Psoas muscle (tissue), 8 donors: ENCODE data around the gene VIM. TPM values are rescaled to one million over a fixed set of nuclear protein-coding genes. Genes with fewer than 3 reads are reported as not detected.

Source experiments
- ATAC-seq, 4 donors: fragments of 200-7000 bp; cut with Tn5 transposase; one replicate each; pipeline ENCODE4 v1.9.1; 2020; ENCODE audit warnings: moderate library complexity in 3 of 4, mild to moderate bottlenecking in 2 of 4
- DNase-seq, 2 donors: peaks; one replicate each; pipeline ENCODE4 v3.0.0-alpha.2; 2020
- H3K27ac ChIP-seq: fragments of 200-600 bp; one replicate; pipeline ENCODE4 v1.8.0; 2022
- H3K27me3 ChIP-seq, 3 donors: fragments of 200-600 bp in 1 of 3; one replicate each; pipeline versions ENCODE4 v1.6.1 to v1.8.0; 2013 to 2022; ENCODE audit warnings: low read length in 2 of 3, mild to moderate bottlenecking in 2 of 3, moderate library complexity in 1 of 3; ENCODE audit not compliant: insufficient read depth in 3 of 3
- H3K36me3 ChIP-seq, 2 donors: fragments of 200-600 bp in 1 of 2; one replicate each; pipeline versions ENCODE4 v1.6.1 to v1.8.0; 2013 to 2022; ENCODE audit warnings: low read depth in 1 of 2, mild to moderate bottlenecking in 1 of 2, moderate library complexity in 1 of 2; ENCODE audit not compliant: insufficient read depth in 1 of 2
- H3K4me1 ChIP-seq: fragments of 200-600 bp; one replicate; pipeline ENCODE4 v1.8.0; 2022
- H3K4me3 ChIP-seq: fragments of 200-600 bp; one replicate; pipeline ENCODE4 v1.8.0; 2022; ENCODE audit warnings: mild to moderate bottlenecking
- H3K9me3 ChIP-seq: fragments of 200-600 bp; one replicate; pipeline ENCODE4 v1.8.0; 2022
- CTCF ChIP-seq: fragments of 200-600 bp; IDR thresholded peaks from one replicate; pipeline ENCODE4 v1.8.0; 2022; ENCODE audit warnings: antibody characterized with exemption
- WGBS, 3 donors: extraction: QIAGEN DNeasy Blood & Tissue Kit; methylation state at CpG; one replicate each; pipeline versions ENCODE4 v1.1.6 to v1.1.7; 2013; 5-methylcytosine and 5-hydroxymethylcytosine counted together
- intact Hi-C, 2 donors: fragments of 100-400 bp; cut with DNase I; formaldehyde crosslinking; loops; one replicate each; pipeline versions ENCODE4 v1.11.0 to v1.14.2; 2022
- polyA plus RNA-seq, 3 donors: library from polyadenylated mRNA; stranded (reverse); fragments of 200-250 nt; gene quantifications; one replicate each; pipeline ENCODE4 v1.2.3, GENCODE V29; 2013
- total RNA-seq, 4 donors: library from RNA; stranded (reverse); fragmentation: NEBNext Ultra II Directional in 2 of 4; extraction: Animal tissue kit (Norgen Biotek cat#: 25700) in 2 of 4; gene quantifications; one replicate each; pipeline versions ENCODE4 v1.2.1 to v1.2.4, GENCODE V29; 2021 to 2023
- donor health status: healthy with polysubstance abuse.
- donor health status: DM: no; HTN: no; CAD: no; lungs with moderate emphysema.
- donor health status: Bipolar disorder and iron deficiency.
- donor health status: healthy.
- donor health status: DM: yes; HTN: yes; CAD: no.
- donor health status: DM: no; HTN: no; CAD: no.
- donor health status: DM: no; HTN: no; CAD: no.
- donor health status: DM: yes; HTN: yes; CAD: no.

Gene VIM
- total and polyA plus RNA-seq, 7 donors = 126 to 443 (median 197) TPM

GRCh38 chr10:17209881-17210280, 18.2 kb upstream of the VIM start:
- intact Hi-C loops = no loop called here
- ATAC-seq = no peak
- no peak overlapping the region for H3K4me3 ChIP-seq
- H3K9me3 ChIP-seq = no peaks in the 10 kb centered on the region
- TF ChIP-seq CTCF = no peak
- DNase-seq = no peak
- 78 to 86% (median 85%) methylated on average over 2 of the region's 2 CpGs for WGBS, 3 donors
- no peaks in the 10 kb centered on the region for H3K4me1 ChIP-seq
- H3K36me3 ChIP-seq = no peaks in the 10 kb centered on the region
- no peak overlapping the region for H3K27ac ChIP-seq
- no peaks in the 10 kb centered on the region for H3K27me3 ChIP-seq

- Histone ChIP-seq H3K36me3 (no peaks in the 10 kb centered on the region), H3K9me3 (no peaks in the 10 kb centered on the region), H3K4me1 (no peaks in the 10 kb centered on the region), H3K27me3 (no peaks in the 10 kb centered on the region), H3K4me3 (no peak overlapping the region), H3K27ac (no peak overlapping the region)
- TF ChIP-seq CTCF = no peak
- intact Hi-C loops = no loop called here
- DNase-seq (no peak), ATAC-seq (no peak)
- WGBS, 3 donors = 59 to 62% (median 62%) methylated on average over 3 of the region's 3 CpGs
Observed at GRCh38 chr10:17210361-17210760, 17.7 kb upstream of the VIM start.

- H3K4me3 ChIP-seq = no peak overlapping the region
- intact Hi-C loops = no loop called here
- ATAC-seq (no peak), DNase-seq (no peak)
- no peak for TF ChIP-seq CTCF
- H3K27ac ChIP-seq = no peak overlapping the region
- H3K36me3 ChIP-seq = no peaks in the 10 kb centered on the region
- H3K27me3 ChIP-seq = no peaks in the 10 kb centered on the region
- no peaks in the 10 kb centered on the region for H3K9me3 ChIP-seq
- no peaks in the 10 kb centered on the region for H3K4me1 ChIP-seq
Observed at GRCh38 chr10:17212802-17213221, 15.2 kb upstream of the VIM start.

- no peak overlapping the region for H3K27ac ChIP-seq
- intact Hi-C loops = no loop called here
Observed at GRCh38 chr10:17213646-17214349, 14.2 kb upstream of the VIM start.

More at GRCh38 chr10:17213646-17214349, 14.2 kb upstream of the VIM start:
- Histone ChIP-seq H3K36me3 (no peaks in the 10 kb centered on the region), H3K4me3 (no peak overlapping the region), H3K9me3 (no peaks in the 10 kb centered on the region), H3K4me1 (no peaks in the 10 kb centered on the region), H3K27me3 (no peaks in the 10 kb centered on the region)
- WGBS, 3 donors = 81 to 86% (median 82%) methylated on average over 2 of the region's 2 CpGs
- DNase-seq (no peak), ATAC-seq (no peak)
- no peak for TF ChIP-seq CTCF
